Lung (tissue), 12 donors: ENCODE data around the gene PORCN. TPM values are rescaled to one million over a fixed set of nuclear protein-coding genes. Genes with fewer than 3 reads are reported as not detected.
A peak's percentile ranks its signal among the peaks of the same experiment; 100 is the strongest.

ENCODE experiments used
- ATAC-seq: fragments of 200-7000 bp; cut with Tn5 transposase; one replicate; pipeline ENCODE4 v1.9.1; 2020; ENCODE audit warnings: moderate number of reproducible peaks; ENCODE audit not compliant: insufficient read depth, low FRiP score
- DNase-seq, 3 donors: peaks; one replicate each; pipeline ENCODE4 v3.0.0-alpha.2; 2013 to 2017
- H3K27ac ChIP-seq, 2 donors: one replicate each; pipeline ENCODE4 v1.5.1; 2013; ENCODE audit warnings: mild to moderate bottlenecking in 2 of 2, moderate library complexity in 2 of 2, control low read depth in 1 of 2, inconsistent platforms in 1 of 2, low read depth in 1 of 2, low read length in 1 of 2
- H3K27me3 ChIP-seq, 3 donors: one replicate each; pipeline ENCODE4 v1.5.1; 2013; ENCODE audit warnings: low read length in 2 of 3; ENCODE audit not compliant: control insufficient read depth in 3 of 3, insufficient read depth in 3 of 3
- H3K36me3 ChIP-seq, 4 donors: one replicate each; pipeline ENCODE4 v1.5.1; 2013; ENCODE audit warnings: low read length in 4 of 4, mild to moderate bottlenecking in 1 of 4, moderate library complexity in 1 of 4; ENCODE audit not compliant: control insufficient read depth in 4 of 4, insufficient read depth in 4 of 4
- H3K4me1 ChIP-seq, 5 donors: one replicate each; pipeline ENCODE4 v1.5.1; 2013; ENCODE audit warnings: low read length in 5 of 5, mild to moderate bottlenecking in 2 of 5, moderate library complexity in 1 of 5; ENCODE audit not compliant: control insufficient read depth in 5 of 5, insufficient read depth in 5 of 5
- H3K4me3 ChIP-seq: one replicate; pipeline ENCODE4 v1.5.1; 2013; ENCODE audit warnings: mild to moderate bottlenecking, control low read depth, moderate library complexity
- H3K9ac ChIP-seq, 2 donors: one replicate each; pipeline ENCODE4 v1.5.1; 2013; ENCODE audit warnings: low read length in 2 of 2, control low read depth in 1 of 2; ENCODE audit not compliant: insufficient read depth in 1 of 2
- H3K9me3 ChIP-seq, 4 donors: one replicate each; pipeline ENCODE4 v1.5.1; 2013; ENCODE audit warnings: low read length in 3 of 4, mild to moderate bottlenecking in 1 of 4, moderate library complexity in 1 of 4; ENCODE audit not compliant: control insufficient read depth in 4 of 4, insufficient read depth in 3 of 4
- CTCF ChIP-seq: IDR thresholded peaks from 2 replicates; pipeline ENCODE4 v1.5.1; 2012; ENCODE audit warnings: mild to moderate bottlenecking; ENCODE audit errors: control extremely low read depth, extremely low read depth
- WGBS, 2 donors: extraction: QIAGEN DNeasy Blood & Tissue Kit; methylation state at CpG; one replicate each; pipeline ENCODE4 v1.1.7; 2013; 5-methylcytosine and 5-hydroxymethylcytosine counted together
- polyA plus RNA-seq, 2 donors: library from polyadenylated mRNA; stranded (reverse); fragments of 200-250 nt; gene quantifications; one replicate each; pipeline ENCODE4 v1.2.1, GENCODE V29; 2013
- total RNA-seq, 2 donors: library from RNA; depleted of rRNA in 1 of 2; stranded (reverse); fragments of >200 nt in 1 of 2; gene quantifications; one replicate each; pipeline ENCODE4 v1.2.1, GENCODE V29; 2014 to 2021
- donor health status: control.
- donor health status: control.
- donor health status: Bipolar disorder and iron deficiency.
- donor health status: healthy.
- donor health status: DM: yes; HTN: yes; CAD: no.

The PORCN gene
- total and polyA plus RNA-seq, 4 donors = 3.3 to 12.8 (median 11.8) TPM

GRCh38 chrX:48532161-48532560 lies 23.4 kb downstream of the PORCN start:
- peaks cover 0 to 6% (median 0%) of the 10 kb centered on the region in 4 donors for H3K36me3 ChIP-seq
- H3K9me3 ChIP-seq = peaks cover 0 to 6% (median under 1%) of the 10 kb centered on the region in 4 donors
- H3K27me3 ChIP-seq = no peaks in the 10 kb centered on the region
- peak overlapping the region in 1 of 2 donors; percentile 94 for H3K27ac ChIP-seq
- no peak overlapping the region for H3K4me3 ChIP-seq
- DNase-seq = no peak
- H3K4me1 ChIP-seq = no peaks in the 10 kb centered on the region
- no peak for ATAC-seq
- WGBS, 2 donors = 64 to 90% methylated on average over 1 of the region's 1 CpG
- no peak for TF ChIP-seq CTCF
- no peak overlapping the region for H3K9ac ChIP-seq

- Histone ChIP-seq H3K4me1 (no peaks in the 10 kb centered on the region), H3K27ac (no peak overlapping the region), H3K36me3 (peaks cover 0 to 5% (median 0%) of the 10 kb centered on the region in 4 donors), H3K27me3 (no peaks in the 10 kb centered on the region), H3K9ac (no peak overlapping the region), H3K9me3 (peaks cover 0 to 6% (median under 1%) of the 10 kb centered on the region in 4 donors), H3K4me3 (no peak overlapping the region)
- no peak for TF ChIP-seq CTCF
- WGBS, 2 donors = 89 to 90% methylated on average over 3 of the region's 3 CpGs
- ATAC-seq (no peak), DNase-seq (no peak)
These were observed 24.4 kb downstream of the PORCN start for GRCh38 chrX:48533165-48533564.

GRCh38 chrX:48538641-48539344 lies 30.0 kb downstream of the PORCN start:
- peak overlapping the region; percentile 65 to 87 for H3K27ac ChIP-seq
- peak overlapping the region in 1 of 2 donors; percentile 46 for H3K9ac ChIP-seq
- H3K4me3 ChIP-seq = no peak overlapping the region
- DNase-seq (no peak), ATAC-seq (no peak)
- H3K27me3 ChIP-seq = no peaks in the 10 kb centered on the region
- peaks cover 0 to 3% (median under 1%) of the 10 kb centered on the region in 4 donors for H3K9me3 ChIP-seq
- TF ChIP-seq CTCF = no peak
- WGBS, 2 donors = 79 to 82% methylated on average over 23 of the region's 23 CpGs
- peaks cover 0 to 6% (median 3%) of the 10 kb centered on the region in 5 donors for H3K4me1 ChIP-seq
- no peaks in the 10 kb centered on the region for H3K36me3 ChIP-seq
